ENCODE data around the gene PDK3. TPM values are rescaled to one million over a fixed set of nuclear protein-coding genes. Genes with fewer than 3 reads are reported as not detected.

Gene PDK3
- total RNA-seq, 1 experiment from 2014 or later, result 47.3 TPM

- no peak overlapping the region for H3T11ph ChIP-seq (ENCODE audit: low read length)
- H4K8ac ChIP-seq (replicated peaks; ENCODE audit: insufficient read length, low read depth, low read length), result no peak overlapping the region
- H4K20me1 ChIP-seq (ENCODE audit: control insufficient read depth, insufficient read depth, insufficient read length), result no peaks in the 10 kb centered on the region
- no peak overlapping the region for H2BK120ac ChIP-seq (ENCODE audit: low read depth, low read length, poor library complexity, severe bottlenecking)
- H3K9ac ChIP-seq (ENCODE audit: extremely low read depth, insufficient read length, low read length), result no peak overlapping the region
- WGBS (ENCODE audit: extremely low coverage, insufficient read length, low lambda C conversion rate), result no CpG with 5 or more reads among the region's 5 CpGs
- no peak overlapping the region for H3K14ac ChIP-seq (ENCODE audit: insufficient read depth, low read length)
- H2AK5ac ChIP-seq (ENCODE audit: insufficient read length, low read length), result no peak overlapping the region
- no peaks in the 10 kb centered on the region for H3K27me3 ChIP-seq (ENCODE audit: insufficient read depth, low read length)
- peaks cover 0 to 4% (median 2%) of the 10 kb centered on the region in 3 experiments; a peak in 3 of 7 replicates for H3K36me3 Mint-ChIP-seq (ENCODE audit: insufficient read depth in 1 of 3, low read depth in 3 of 3)
- H3K27ac Mint-ChIP-seq, result no peak overlapping the region
- no peaks in the 10 kb centered on the region; the same call in 1 of the 2 replicates for H3K27me3 Mint-ChIP-seq (ENCODE audit: low read depth)
- H3K4me1 ChIP-seq (ENCODE audit: insufficient read depth, low read length), result no peaks in the 10 kb centered on the region
- H3K9me3 ChIP-seq (ENCODE audit: control insufficient read depth, low read depth, low read length), result no peaks in the 10 kb centered on the region
- no peak overlapping the region for H3K27ac ChIP-seq (ENCODE audit: insufficient read length, low read depth, low read length)
- no peaks in the 10 kb centered on the region for H3K79me2 ChIP-seq (ENCODE audit: insufficient read depth, low read length)
- no peak overlapping the region for H4K5ac ChIP-seq (ENCODE audit: insufficient read length, low read depth, low read length)
- H2AFZ ChIP-seq (ENCODE audit: low read length), result no peak overlapping the region
- H2BK15ac ChIP-seq (ENCODE audit: low read depth, low read length), result no peak overlapping the region
- H3K23me2 ChIP-seq (ENCODE audit: insufficient read length, low read depth, low read length, poor library complexity, severe bottlenecking), result no peaks in the 10 kb centered on the region
- no peak overlapping the region for H3K4ac ChIP-seq (ENCODE audit: low read depth, low read length)
- no peak overlapping the region for H3K56ac ChIP-seq (ENCODE audit: insufficient read length, low read depth, low read length)
- DNase-seq, result no peak
- H3K18ac ChIP-seq (ENCODE audit: insufficient read length, low read depth, low read length), result no peak overlapping the region
- no peak overlapping the region for H4K91ac ChIP-seq (ENCODE audit: insufficient read length, low read depth, low read length)
- no peak overlapping the region for H3K4me2 ChIP-seq (ENCODE audit: insufficient read depth, insufficient read length, low read length)
- H3K4me1 Mint-ChIP-seq, result no peaks in the 10 kb centered on the region
- H3K79me1 ChIP-seq (ENCODE audit: insufficient read depth, low read depth, low read length, poor library complexity, severe bottlenecking), result no peaks in the 10 kb centered on the region
- H3K23ac ChIP-seq (ENCODE audit: insufficient read length, low read depth, low read length), result no peak overlapping the region
- no peak for TF ChIP-seq CTCF (conservative IDR thresholded peaks at IDR 0.05)
- no peak overlapping the region for H3K4me3 Mint-ChIP-seq
- no peak overlapping the region for H2BK5ac ChIP-seq (ENCODE audit: insufficient read length, low read length)
- no peak overlapping the region for H2BK20ac ChIP-seq (ENCODE audit: low read depth, low read length, poor library complexity, severe bottlenecking)
- no peak overlapping the region for H2BK12ac ChIP-seq (ENCODE audit: insufficient read length, low read depth, low read length)
- H3K9me3 Mint-ChIP-seq, result peaks cover 8 to 14% of the 10 kb centered on the region in 2 experiments; a peak in 4 of 5 replicates
These were observed 49.2 kb upstream of the PDK3 start for GRCh38 chrX:24415921-24416320.

Data from H9 (cell line).